GM13976 (cell line): ENCODE measurements around the gene SLC2A14.
"Not testable (repeated sequence)": the region's sequence is repeated elsewhere in the genome, so short reads cannot be mapped to it uniquely, and the experiment has no call there.

Experiments used
- DNase-seq: peaks from one replicate; pipeline ENCODE4 v3.0.0; 2012; ENCODE audit warnings: low spot score
- CTCF ChIP-seq: IDR thresholded peaks from 2 replicates; pipeline ENCODE4 v1.5.1; 2012; ENCODE audit warnings: borderline replicate concordance, mild to moderate bottlenecking; ENCODE audit not compliant: insufficient read depth; ENCODE audit errors: extremely low read depth, missing control alignments, control extremely low read depth
- in situ Hi-C: fragments of 300-500 bp; cut with MboI; formaldehyde crosslinking; loops from one replicate; pipeline ENCODE4 v1.12.0; 2022; ENCODE audit warnings: low sequenced_read_pairs, mixed read lengths, inconsistent platforms; ENCODE audit not compliant: unreplicated experiment

The SLC2A14 gene

DNA sequence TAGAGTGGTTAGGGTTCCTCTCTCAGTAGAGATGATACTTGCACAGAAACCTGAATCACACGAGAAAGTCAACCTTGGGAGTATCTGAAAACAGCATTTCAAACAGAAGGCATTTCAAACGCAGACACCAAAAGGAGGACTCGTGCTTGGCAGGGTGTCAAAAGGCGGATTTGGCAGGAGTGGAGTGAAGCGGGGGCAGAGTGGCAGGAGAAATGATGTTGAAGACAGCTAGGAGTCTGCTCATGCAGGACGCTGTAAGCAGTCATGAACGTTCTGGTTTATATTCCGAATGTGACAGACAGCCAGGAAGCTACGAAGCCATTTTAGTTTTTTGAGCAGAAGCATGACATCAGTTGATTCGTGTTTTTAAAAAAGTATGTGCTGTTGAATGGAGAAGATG is 33.5 kb downstream of the SLC2A14 start:
- not testable (repeated sequence) for DNase-seq

DNA sequence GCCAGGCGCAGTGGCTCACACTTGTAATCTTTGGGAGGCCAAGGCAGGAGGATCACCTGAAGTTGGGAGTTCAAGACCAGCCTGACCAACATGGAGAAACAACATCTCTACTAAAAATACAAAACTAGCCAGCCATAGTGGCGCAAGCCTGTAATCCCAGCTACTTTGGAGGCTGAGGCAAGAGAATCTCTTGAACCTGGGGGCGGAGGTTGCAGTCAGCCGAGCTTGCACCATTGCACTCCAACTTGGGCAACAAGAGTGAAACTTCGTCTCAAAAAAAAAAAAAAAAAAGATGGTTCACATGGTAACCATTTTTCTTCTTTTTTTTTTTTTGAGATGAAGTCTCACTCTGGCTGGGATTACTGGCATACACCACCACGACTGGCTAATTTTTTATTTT is 35.3 kb downstream of the SLC2A14 start:
- DNase-seq = no peak
- TF ChIP-seq CTCF = no peak
- in situ Hi-C loops = no loop called here

More for the DNA sequence above, 33.5 kb downstream of the SLC2A14 start:
- in situ Hi-C loops = not testable (repeated sequence)

DNA sequence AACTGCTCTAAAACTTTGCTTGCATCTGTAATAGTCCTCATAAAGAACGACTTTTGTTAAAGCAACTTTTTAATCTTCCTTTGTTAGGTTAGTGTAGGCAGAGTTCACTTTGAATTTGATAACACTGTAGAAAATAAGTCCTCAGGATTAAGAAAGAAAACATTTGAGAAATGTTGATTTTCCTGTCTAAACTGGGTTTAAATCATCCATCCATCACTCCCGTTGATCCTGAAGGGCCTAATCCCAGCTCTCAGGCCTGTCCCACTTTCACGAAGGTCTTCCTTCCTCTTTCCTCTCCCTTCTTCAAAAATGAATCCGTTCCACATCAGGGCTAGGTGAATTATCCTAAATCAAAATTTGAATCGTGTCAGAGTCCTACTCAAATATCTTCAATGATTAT is 36.9 kb downstream of the SLC2A14 start:
- TF ChIP-seq CTCF = no peak
- DNase-seq = no peak
- in situ Hi-C loops = no loop called here

DNA sequence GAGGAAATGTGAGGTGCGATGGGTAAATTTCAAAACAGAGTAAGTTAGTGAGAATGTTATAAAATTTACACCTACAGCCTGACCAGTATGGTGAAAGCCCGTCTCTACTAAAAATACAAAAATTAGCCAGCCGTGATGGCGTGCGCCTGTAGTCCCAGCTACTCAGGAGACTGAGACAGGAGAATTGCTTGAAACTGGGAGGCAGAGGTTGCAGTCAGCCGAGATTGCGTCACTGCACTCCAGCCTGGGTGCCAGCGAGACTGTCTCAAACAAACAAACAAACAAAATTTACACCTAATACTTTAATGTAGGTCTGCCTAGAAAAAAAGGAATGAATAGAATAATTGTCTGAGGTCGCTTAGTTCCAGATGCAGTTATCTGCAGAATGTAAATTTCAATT is 37.6 kb downstream of the SLC2A14 start:
- DNase-seq = no peak
- no peak for TF ChIP-seq CTCF
- in situ Hi-C loops = no loop called here

GRCh38 chr12:7834701-7835100 is 38.0 kb downstream of the SLC2A14 start:
- no peak for DNase-seq
- in situ Hi-C loops = no loop called here
- no peak for TF ChIP-seq CTCF

DNA sequence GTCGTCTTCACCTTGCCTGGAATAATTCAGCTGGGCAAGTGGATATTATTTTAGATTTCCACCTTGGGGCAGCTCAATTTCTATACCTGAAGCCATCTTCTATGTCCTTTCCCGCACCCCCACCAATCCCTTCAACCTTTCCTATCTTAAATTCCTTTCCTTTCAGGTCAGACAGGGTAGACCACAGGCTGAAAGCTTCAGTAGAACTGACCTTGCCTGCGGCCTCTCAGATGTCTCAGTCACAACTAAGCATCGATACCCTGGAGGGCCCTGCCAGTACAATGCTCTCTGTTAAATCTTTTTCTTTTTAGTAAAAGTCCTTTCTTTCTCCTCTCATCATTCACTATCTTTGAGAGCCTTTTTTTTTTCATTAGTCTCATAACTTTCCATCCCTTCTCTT is 38.9 kb downstream of the SLC2A14 start:
- in situ Hi-C loops = no loop called here
- no peak for DNase-seq
- TF ChIP-seq CTCF = no peak

DNA sequence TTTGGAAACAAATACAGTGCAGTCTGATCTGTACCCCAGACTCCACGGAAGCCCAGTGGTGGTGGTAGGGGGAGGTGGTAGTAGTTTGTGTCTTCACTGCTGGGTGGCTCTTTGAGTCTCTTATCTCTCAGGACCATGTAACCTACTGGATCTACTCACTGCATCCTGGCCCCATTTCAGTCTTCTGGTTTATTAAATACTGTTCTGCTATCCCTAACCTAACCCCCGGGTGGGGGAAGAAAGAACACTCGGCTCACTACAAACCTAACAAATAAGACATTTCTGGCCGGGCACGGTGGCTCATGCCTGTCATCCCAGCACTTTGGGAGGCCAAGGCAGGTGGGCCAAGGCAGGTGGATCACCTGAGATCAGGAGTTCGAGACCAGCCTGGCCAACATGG is 39.5 kb downstream of the SLC2A14 start:
- in situ Hi-C loops, DNase-seq: not testable (repeated sequence)

GRCh38 chr12:7832059-7832696 is 40.5 kb downstream of the SLC2A14 start:
- in situ Hi-C loops = no loop called here
- peak; percentile 73 for DNase-seq
- TF ChIP-seq CTCF = peak; percentile 37

DNA sequence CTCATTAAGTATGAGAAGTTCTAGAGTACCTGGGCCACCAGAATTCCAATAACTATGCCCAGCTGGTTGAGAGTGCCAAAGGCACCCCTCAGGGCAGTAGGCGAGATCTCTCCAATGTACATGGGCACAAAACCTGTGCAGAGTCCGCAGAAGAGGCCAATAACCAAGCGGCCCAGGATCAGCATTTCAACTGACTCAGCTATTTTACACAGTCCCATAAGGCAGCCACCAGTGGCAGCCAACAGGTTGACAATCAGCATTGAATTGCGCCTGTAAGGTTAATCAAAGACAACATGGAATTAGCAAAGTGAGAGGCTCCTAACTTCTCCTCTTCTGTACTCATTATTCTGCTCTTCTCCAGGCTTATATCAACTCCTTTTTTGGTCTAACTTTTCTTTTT is 43.0 kb downstream of the SLC2A14 start:
- DNase-seq, in situ Hi-C loops: not testable (repeated sequence)

DNA sequence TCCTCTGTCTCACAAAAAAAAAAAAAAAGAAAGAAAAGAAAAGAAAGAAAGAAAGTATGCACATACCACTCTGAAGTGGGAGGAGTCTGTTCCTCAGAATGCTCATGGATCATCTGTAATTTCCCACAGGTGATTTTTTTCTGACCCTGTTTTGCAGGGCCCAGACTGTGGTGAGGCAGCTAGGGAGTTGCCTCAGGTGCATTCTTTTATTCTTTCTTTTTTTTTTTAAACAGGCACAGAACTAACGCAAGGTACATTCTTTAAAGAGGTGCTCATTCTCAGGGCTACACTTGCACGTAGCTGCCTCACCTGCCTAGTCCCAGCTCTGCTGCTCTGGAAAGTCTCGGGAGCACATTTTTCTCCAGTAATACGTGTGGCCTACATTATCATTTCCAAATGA is 47.0 kb downstream of the SLC2A14 start:
- DNase-seq, in situ Hi-C loops: not testable (repeated sequence)
